ENCODE results near the gene HES2. TPM values are rescaled to one million over a fixed set of nuclear protein-coding genes. Genes with fewer than 3 reads are reported as not detected.
"Not testable (repeated sequence)": the region's sequence is repeated elsewhere in the genome, so short reads cannot be mapped to it uniquely, and the experiment has no call there.

HES2 gene
- polyA plus RNA-seq, 1 donor from 2014 or later = not detected

DNA sequence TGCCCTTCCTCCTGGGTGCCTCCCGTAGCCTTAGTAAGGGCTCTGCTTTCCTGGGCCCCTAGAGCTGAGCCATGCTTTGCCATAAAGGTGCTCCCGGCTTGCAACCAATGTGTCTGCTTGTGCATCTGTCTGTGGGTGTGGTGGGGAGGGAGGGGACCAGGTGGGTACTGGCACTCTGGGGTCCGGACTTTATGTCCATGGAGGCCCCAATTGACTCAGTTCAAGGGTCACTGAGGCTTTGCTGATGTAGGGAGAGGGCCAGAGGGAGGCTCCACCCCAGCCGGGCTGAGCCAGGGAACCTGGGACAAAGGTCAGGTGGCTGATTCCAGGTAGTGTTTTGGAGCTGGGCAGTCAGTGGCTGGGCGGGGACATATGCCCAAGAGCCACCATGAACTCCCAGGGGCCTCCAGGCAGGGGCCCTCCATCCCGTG lies 31.2 kb upstream of the HES2 start:
- Histone ChIP-seq H4K20me1 (ENCODE audit: insufficient read depth) (no peaks in the 10 kb centered on the region), H3K27ac (ENCODE audit: low read length) (no peak overlapping the region), H3K9me2 (ENCODE audit: insufficient read depth, low read length) (no peaks in the 10 kb centered on the region), H3K9ac (ENCODE audit: low read length) (no peak overlapping the region), H3K9me3 (ENCODE audit: low read length) (no peaks in the 10 kb centered on the region), H2AFZ (ENCODE audit: low read depth, low read length) (no peak overlapping the region), H3K36me3 (ENCODE audit: insufficient read depth, low read length) (no peaks in the 10 kb centered on the region), H3K27me3 (ENCODE audit: insufficient read depth, low read depth, low read length) (peaks cover 36% of the 10 kb centered on the region), H3F3A (ENCODE audit: insufficient read depth, low read length, poor library complexity, severe bottlenecking) (no peaks in the 10 kb centered on the region), H3K79me2 (replicated peaks; ENCODE audit: insufficient read depth, low read length) (no peaks in the 10 kb centered on the region), H3K4me2 (ENCODE audit: low read length) (no peak overlapping the region), H3K4me3 (ENCODE audit: low read length) (no peak overlapping the region)
- TF ChIP-seq EZH2 (IDR thresholded peaks at IDR 0.05; ENCODE audit: borderline replicate concordance, insufficient read depth, low read length, poor library complexity, severe bottlenecking) (no peak), TAF1 (IDR thresholded peaks at IDR 0.05; ENCODE audit: low read depth) (no peak), SMC3 (conservative IDR thresholded peaks at IDR 0.05; ENCODE audit: poor library complexity) (no peak)

GRCh38 chr1:6450486-6450885 lies 30.8 kb upstream of the HES2 start:
- not testable (repeated sequence) for H3K9ac ChIP-seq (ENCODE audit: low read length); H3K9me3 ChIP-seq (ENCODE audit: low read length); H3K4me2 ChIP-seq (ENCODE audit: low read length); H2AFZ ChIP-seq (ENCODE audit: low read depth, low read length); H3K36me3 ChIP-seq (ENCODE audit: insufficient read depth, low read length); H3K79me2 ChIP-seq (replicated peaks; ENCODE audit: insufficient read depth, low read length); H3K27ac ChIP-seq (ENCODE audit: low read length); H3K4me3 ChIP-seq (ENCODE audit: low read length); H3F3A ChIP-seq (ENCODE audit: insufficient read depth, low read length, poor library complexity, severe bottlenecking); H3K9me2 ChIP-seq (ENCODE audit: insufficient read depth, low read length); H4K20me1 ChIP-seq (ENCODE audit: insufficient read depth)
- peaks cover 36% of the 10 kb centered on the region for H3K27me3 ChIP-seq (ENCODE audit: insufficient read depth, low read depth, low read length)

GRCh38 chr1:6450005-6450450 lies 30.3 kb upstream of the HES2 start:
- H3K9me2 ChIP-seq (ENCODE audit: insufficient read depth, low read length) = no peaks in the 10 kb centered on the region
- no peak overlapping the region for H2AFZ ChIP-seq (ENCODE audit: low read depth, low read length)
- no peaks in the 10 kb centered on the region for H3F3A ChIP-seq (ENCODE audit: insufficient read depth, low read length, poor library complexity, severe bottlenecking)
- H3K27me3 ChIP-seq (ENCODE audit: insufficient read depth, low read depth, low read length) = peaks cover 36% of the 10 kb centered on the region
- H3K36me3 ChIP-seq (ENCODE audit: insufficient read depth, low read length) = no peaks in the 10 kb centered on the region
- H3K4me2 ChIP-seq (ENCODE audit: low read length) = no peak overlapping the region
- no peak overlapping the region for H3K9ac ChIP-seq (ENCODE audit: low read length)
- H4K20me1 ChIP-seq (ENCODE audit: insufficient read depth) = no peaks in the 10 kb centered on the region
- no peaks in the 10 kb centered on the region for H3K79me2 ChIP-seq (replicated peaks; ENCODE audit: insufficient read depth, low read length)
- no peaks in the 10 kb centered on the region for H3K9me3 ChIP-seq (ENCODE audit: low read length)
- TF ChIP-seq MXI1 (conservative IDR thresholded peaks at IDR 0.05; ENCODE audit: poor library complexity, severe bottlenecking) = no peak
- TF ChIP-seq, protein P1, sequence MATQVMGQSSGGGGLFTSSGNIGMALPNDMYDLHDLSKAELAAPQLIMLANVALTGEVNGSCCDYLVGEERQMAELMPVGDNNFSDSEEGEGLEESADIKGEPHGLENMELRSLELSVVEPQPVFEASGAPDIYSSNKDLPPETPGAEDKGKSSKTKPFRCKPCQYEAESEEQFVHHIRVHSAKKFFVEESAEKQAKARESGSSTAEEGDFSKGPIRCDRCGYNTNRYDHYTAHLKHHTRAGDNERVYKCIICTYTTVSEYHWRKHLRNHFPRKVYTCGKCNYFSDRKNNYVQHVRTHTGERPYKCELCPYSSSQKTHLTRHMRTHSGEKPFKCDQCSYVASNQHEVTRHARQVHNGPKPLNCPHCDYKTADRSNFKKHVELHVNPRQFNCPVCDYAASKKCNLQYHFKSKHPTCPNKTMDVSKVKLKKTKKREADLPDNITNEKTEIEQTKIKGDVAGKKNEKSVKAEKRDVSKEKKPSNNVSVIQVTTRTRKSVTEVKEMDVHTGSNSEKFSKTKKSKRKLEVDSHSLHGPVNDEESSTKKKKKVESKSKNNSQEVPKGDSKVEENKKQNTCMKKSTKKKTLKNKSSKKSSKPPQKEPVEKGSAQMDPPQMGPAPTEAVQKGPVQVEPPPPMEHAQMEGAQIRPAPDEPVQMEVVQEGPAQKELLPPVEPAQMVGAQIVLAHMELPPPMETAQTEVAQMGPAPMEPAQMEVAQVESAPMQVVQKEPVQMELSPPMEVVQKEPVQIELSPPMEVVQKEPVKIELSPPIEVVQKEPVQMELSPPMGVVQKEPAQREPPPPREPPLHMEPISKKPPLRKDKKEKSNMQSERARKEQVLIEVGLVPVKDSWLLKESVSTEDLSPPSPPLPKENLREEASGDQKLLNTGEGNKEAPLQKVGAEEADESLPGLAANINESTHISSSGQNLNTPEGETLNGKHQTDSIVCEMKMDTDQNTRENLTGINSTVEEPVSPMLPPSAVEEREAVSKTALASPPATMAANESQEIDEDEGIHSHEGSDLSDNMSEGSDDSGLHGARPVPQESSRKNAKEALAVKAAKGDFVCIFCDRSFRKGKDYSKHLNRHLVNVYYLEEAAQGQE (IDR thresholded peaks at IDR 0.05; ENCODE audit: borderline replicate concordance) = no peak
- no peak for TF ChIP-seq SMC3 (conservative IDR thresholded peaks at IDR 0.05; ENCODE audit: poor library complexity)
- no peak for TF ChIP-seq POLR2AphosphoS5 (IDR thresholded peaks at IDR 0.05)
- TF ChIP-seq EZH2 (IDR thresholded peaks at IDR 0.05; ENCODE audit: borderline replicate concordance, insufficient read depth, low read length, poor library complexity, severe bottlenecking) = no peak
- TF ChIP-seq, protein P2, sequence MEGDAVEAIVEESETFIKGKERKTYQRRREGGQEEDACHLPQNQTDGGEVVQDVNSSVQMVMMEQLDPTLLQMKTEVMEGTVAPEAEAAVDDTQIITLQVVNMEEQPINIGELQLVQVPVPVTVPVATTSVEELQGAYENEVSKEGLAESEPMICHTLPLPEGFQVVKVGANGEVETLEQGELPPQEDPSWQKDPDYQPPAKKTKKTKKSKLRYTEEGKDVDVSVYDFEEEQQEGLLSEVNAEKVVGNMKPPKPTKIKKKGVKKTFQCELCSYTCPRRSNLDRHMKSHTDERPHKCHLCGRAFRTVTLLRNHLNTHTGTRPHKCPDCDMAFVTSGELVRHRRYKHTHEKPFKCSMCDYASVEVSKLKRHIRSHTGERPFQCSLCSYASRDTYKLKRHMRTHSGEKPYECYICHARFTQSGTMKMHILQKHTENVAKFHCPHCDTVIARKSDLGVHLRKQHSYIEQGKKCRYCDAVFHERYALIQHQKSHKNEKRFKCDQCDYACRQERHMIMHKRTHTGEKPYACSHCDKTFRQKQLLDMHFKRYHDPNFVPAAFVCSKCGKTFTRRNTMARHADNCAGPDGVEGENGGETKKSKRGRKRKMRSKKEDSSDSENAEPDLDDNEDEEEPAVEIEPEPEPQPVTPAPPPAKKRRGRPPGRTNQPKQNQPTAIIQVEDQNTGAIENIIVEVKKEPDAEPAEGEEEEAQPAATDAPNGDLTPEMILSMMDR (IDR thresholded peaks at IDR 0.05; ENCODE audit: poor library complexity, severe bottlenecking) = no peak
- no peak for TF ChIP-seq EP300 (conservative IDR thresholded peaks at IDR 0.05; ENCODE audit: poor library complexity, severe bottlenecking)
- TF ChIP-seq RAD21 (conservative IDR thresholded peaks at IDR 0.05) = no peak
- TF ChIP-seq TAF1 (IDR thresholded peaks at IDR 0.05; ENCODE audit: low read depth) = no peak
- H3K4me3 ChIP-seq (ENCODE audit: low read length) = no peak overlapping the region
- H3K27ac ChIP-seq (ENCODE audit: low read length) = no peak overlapping the region
